MCF 10A (cell line): Measurements from ENCODE around the gene SSX2IP. TPM values are rescaled to one million over a fixed set of nuclear protein-coding genes. Genes with fewer than 3 reads are reported as not detected.

Experiments
- BruUV-seq: library from RNA; stranded (reverse); fragments of 400-500 nt; replicated peaks from 2 replicates; lab custom pipeline; 2021; lab: Mats Ljungman, UMichigan
- CTCF ChIA-PET: fragments of 300-600 bp; sonication (Branson Sonifier 250); formaldehyde crosslinking; extraction: SDS; loops from one replicate; lab custom pipeline; 2021; ENCODE audit warnings: antibody characterized with exemption, inconsistent platforms; lab: Yijun Ruan, JAX
- POLR2A ChIA-PET: fragments of 300-600, 350-650 bp; sonication (Branson Sonifier 250); formaldehyde crosslinking; extraction: SDS; loops from one replicate; lab custom pipeline; 2020; ENCODE audit warnings: antibody characterized with exemption, inconsistent platforms; lab: Yijun Ruan, JAX
- DNase-seq: peaks from one replicate; pipeline ENCODE4 v3.0.0-alpha.2; 2018; ENCODE audit not compliant: unreplicated experiment
- H3K27ac Mint-ChIP-seq: one replicate; pipeline ENCODE4 v1.8.0; 2022; ENCODE audit warnings: mild to moderate bottlenecking, low read depth, mixed read lengths; ENCODE audit not compliant: unreplicated experiment
- H3K27me3 Mint-ChIP-seq: one replicate; pipeline ENCODE4 v1.8.0; 2022; ENCODE audit warnings: mixed read lengths; ENCODE audit not compliant: insufficient read depth, unreplicated experiment
- H3K36me3 Mint-ChIP-seq: one replicate; pipeline ENCODE4 v1.8.0; 2022; ENCODE audit warnings: mild to moderate bottlenecking, moderate library complexity, mixed read lengths; ENCODE audit not compliant: insufficient read depth, unreplicated experiment
- H3K4me1 Mint-ChIP-seq: one replicate; pipeline ENCODE4 v1.8.0; 2022; ENCODE audit warnings: mixed read lengths; ENCODE audit not compliant: insufficient read depth, unreplicated experiment
- H3K4me3 Mint-ChIP-seq: one replicate; pipeline ENCODE4 v1.8.0; 2022; ENCODE audit warnings: mild to moderate bottlenecking, moderate library complexity, mixed read lengths; ENCODE audit not compliant: unreplicated experiment
- H3K9me3 Mint-ChIP-seq: one replicate; pipeline ENCODE4 v1.8.0; 2022; ENCODE audit warnings: mixed read lengths; ENCODE audit not compliant: unreplicated experiment
- CTCF ChIP-seq: fragments of 200-600 bp; IDR thresholded peaks from one replicate; pipeline ENCODE4 v1.8.0; 2022; ENCODE audit warnings: antibody characterized with exemption, mild to moderate bottlenecking; ENCODE audit not compliant: unreplicated experiment
- intact Hi-C: fragments of 100-400 bp; cut with micrococcal nuclease; formaldehyde crosslinking; loops from 2 replicates; pipeline ENCODE4 v1.14.1; 2022
- total RNA-seq: library from RNA; stranded (reverse); gene quantifications from 2 replicates; pipeline ENCODE4 v1.2.3, GENCODE V29; 2022

The SSX2IP gene
- total RNA-seq, 1 experiment from 2014 or later = 19.4 TPM

GRCh38 chr1:84621553-84621952 is 68.7 kb downstream of the SSX2IP start:
- ChIA-PET POLR2A (no interaction called here), CTCF (interaction anchor here (0.6 to 4.3 kb wide), 20 partner anchors 8 to 235 kb away, joined by 3 to 16 read pairs (median 3); partner anchors contain the start of genes GNG5 and SPATA1)
- intact Hi-C loops = loop anchor here (2.0 to 5.0 kb wide), 2 partner anchors 316 to 481 kb away; no protein-coding TSS in a partner anchor
- no peak for DNase-seq
- no peaks in the 10 kb centered on the region for H3K27me3 Mint-ChIP-seq
- no TSS peak for BruUV-seq
- no peak overlapping the region for H3K27ac Mint-ChIP-seq
- no peaks in the 10 kb centered on the region for H3K36me3 Mint-ChIP-seq
- H3K4me1 Mint-ChIP-seq = peaks cover 12% of the 10 kb centered on the region
- TF ChIP-seq CTCF = no peak
- no peaks in the 10 kb centered on the region for H3K9me3 Mint-ChIP-seq
- no peak overlapping the region for H3K4me3 Mint-ChIP-seq

GRCh38 chr1:84620720-84621313 is 69.4 kb downstream of the SSX2IP start:
- Mint-ChIP-seq H3K4me1 (peaks cover 12% of the 10 kb centered on the region), H3K27me3 (no peaks in the 10 kb centered on the region), H3K4me3 (peak overlapping the region; percentile 81), H3K9me3 (no peaks in the 10 kb centered on the region), H3K27ac (peak overlapping the region; percentile 78), H3K36me3 (no peaks in the 10 kb centered on the region)
- POLR2A ChIA-PET = interaction anchor here (1.0 to 2.8 kb wide), 7 partner anchors 9 to 141 kb away, joined by 3 to 32 read pairs (median 4); partner anchors contain the start of genes CTBS, GNG5 and SPATA1
- TF ChIP-seq CTCF = peak; percentile 97
- CTCF ChIA-PET = interaction anchor here (0.7 to 4.3 kb wide), 38 partner anchors 8 to 476 kb away, joined by 3 to 22 read pairs (median 4); partner anchors contain the start of genes CTBS and PRKACB
- BruUV-seq = no TSS peak
- intact Hi-C loops = loop anchor here (1.0 to 5.0 kb wide), 4 partner anchors 115 to 480 kb away; partner anchors contain the start of genes GNG5 and SPATA1
- DNase-seq = peak; percentile 75

GRCh38 chr1:84619383-84620102 is 70.7 kb downstream of the SSX2IP start:
- H3K4me1 Mint-ChIP-seq = peaks cover 12% of the 10 kb centered on the region
- ChIA-PET POLR2A (interaction anchor here (0.7 to 2.8 kb wide), 10 partner anchors 10 to 139 kb away, joined by 3 to 32 read pairs (median 5); partner anchors contain the start of genes CTBS, GNG5 and SPATA1), CTCF (interaction anchor here (0.6 to 4.3 kb wide), 34 partner anchors 10 to 478 kb away, joined by 3 to 22 read pairs (median 4); partner anchors contain the start of genes CTBS and PRKACB)
- peaks cover 6% of the 10 kb centered on the region for H3K9me3 Mint-ChIP-seq
- H3K36me3 Mint-ChIP-seq = no peaks in the 10 kb centered on the region
- TSS peak; percentile 92 for BruUV-seq
- no peaks in the 10 kb centered on the region for H3K27me3 Mint-ChIP-seq
- H3K27ac Mint-ChIP-seq = peak overlapping the region; percentile 77
- H3K4me3 Mint-ChIP-seq = peak overlapping the region; percentile 6
- DNase-seq = peak; percentile 63
- TF ChIP-seq CTCF = no peak
- intact Hi-C loops = loop anchor here (1.0 to 5.0 kb wide), 5 partner anchors 45 to 479 kb away; partner anchors contain the start of genes CTBS, GNG5 and SPATA1

DNA sequence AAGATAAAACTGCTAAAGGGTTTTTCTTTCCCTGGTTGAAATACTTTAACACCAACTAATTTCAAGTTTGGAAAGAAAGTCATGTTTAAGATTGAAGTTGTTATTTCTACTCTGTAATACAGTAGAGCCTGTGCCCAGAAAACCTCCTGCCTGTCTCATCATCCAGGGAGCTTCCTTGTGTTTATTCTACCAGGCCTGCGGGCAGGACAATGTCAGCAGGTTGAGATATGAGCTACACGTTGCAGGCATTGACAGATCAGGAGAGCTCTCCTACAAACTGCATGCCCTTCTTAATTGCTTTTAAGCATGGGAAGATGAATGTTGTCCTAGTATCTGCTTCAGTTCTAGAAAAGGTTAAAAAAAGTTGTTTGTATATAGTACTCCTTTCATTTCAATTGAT is 72.9 kb downstream of the SSX2IP start:
- H3K27me3 Mint-ChIP-seq = no peaks in the 10 kb centered on the region
- TF ChIP-seq CTCF = no peak
- no peak for DNase-seq
- peaks cover 12% of the 10 kb centered on the region for H3K4me1 Mint-ChIP-seq
- H3K4me3 Mint-ChIP-seq = no peak overlapping the region
- BruUV-seq = no TSS peak
- H3K9me3 Mint-ChIP-seq = peaks cover 17% of the 10 kb centered on the region
- intact Hi-C loops = no loop called here
- CTCF ChIA-PET = interaction anchor here (0.7 to 0.9 kb wide), 2 partner anchors 8 to 175 kb away, joined by 3 read pairs; no protein-coding TSS in a partner anchor
- no peaks in the 10 kb centered on the region for H3K36me3 Mint-ChIP-seq
- POLR2A ChIA-PET = interaction anchor here (0.6 kb wide), 1 partner anchor 581 kb away, joined by 3 read pairs; no protein-coding TSS in a partner anchor
- H3K27ac Mint-ChIP-seq = no peak overlapping the region
